HG03025 (cell line): ENCODE results near the gene PROM2.

Source experiments
- ATAC-seq: cut with Tn5 transposase; IDR thresholded peaks from one replicate; pipeline ENCODE4 v1.9.1; 2021; ENCODE audit warnings: mild to moderate bottlenecking, moderate library complexity; ENCODE audit not compliant: unreplicated experiment, low FRiP score

PROM2 gene

DNA sequence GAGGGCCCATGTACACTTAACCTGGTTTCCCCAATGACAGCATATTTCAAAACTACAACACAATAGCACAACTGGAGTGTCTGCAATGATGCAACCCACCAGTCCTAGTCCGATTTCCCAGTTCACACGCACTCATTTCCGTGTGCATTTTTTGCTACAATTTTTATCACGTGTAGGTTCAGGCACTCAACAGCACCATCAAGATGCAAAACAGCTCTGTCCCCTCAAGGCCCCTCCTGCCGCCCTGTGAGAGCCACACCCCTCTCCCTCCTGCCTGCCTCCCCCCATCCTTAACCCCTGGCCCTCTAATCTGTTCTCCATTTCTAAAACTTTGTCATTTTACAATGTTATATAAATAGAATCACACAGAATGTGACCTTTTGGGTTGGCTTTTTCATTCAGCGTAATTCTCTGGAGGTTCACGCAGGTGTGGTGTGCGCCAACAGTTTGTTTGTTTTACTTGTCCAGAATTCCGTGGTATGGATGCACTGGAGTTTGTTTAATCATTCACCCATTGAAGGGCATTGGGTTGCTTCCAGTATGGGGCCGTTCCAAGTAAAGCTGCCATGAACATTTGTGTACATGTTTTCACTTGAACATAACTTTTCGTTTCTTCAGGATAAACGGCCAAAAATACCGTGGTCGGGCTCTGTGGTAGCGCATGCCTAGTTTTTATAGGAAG lies 31.3 kb downstream of the PROM2 start:
- no peak for ATAC-seq

DNA sequence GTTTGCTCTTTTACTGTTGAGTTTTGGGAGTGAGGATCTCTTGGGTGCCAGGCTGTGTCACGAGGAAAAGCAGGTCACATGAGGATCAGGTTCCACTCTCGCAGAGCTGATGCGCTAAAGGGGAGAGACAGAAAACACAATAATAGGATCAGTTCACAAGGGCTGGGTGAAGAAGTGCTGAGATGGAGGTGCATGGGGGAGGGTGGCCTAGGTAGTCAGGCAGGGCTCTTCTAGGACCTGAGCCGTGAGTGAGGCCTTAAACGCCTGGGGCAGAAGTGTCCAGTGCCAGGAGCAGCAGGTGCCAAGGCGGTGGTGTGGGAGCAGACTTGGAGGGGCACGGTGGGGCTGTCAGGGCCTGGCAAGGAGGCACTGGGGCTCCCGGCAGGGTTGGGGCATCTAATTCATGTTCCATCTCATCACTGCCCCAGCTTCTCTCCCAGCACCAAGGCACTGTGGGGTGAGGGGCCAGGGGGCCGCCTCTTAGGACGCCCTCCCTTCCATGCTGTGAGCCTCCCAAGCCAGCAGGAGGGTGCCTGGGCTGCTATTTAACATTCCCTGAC lies 32.2 kb downstream of the PROM2 start:
- ATAC-seq = no peak

- no peak for ATAC-seq
Observed at GRCh38 chr2:95307036-95307435, 32.8 kb downstream of the PROM2 start.

- no peak for ATAC-seq
Observed at GRCh38 chr2:95307878-95308277, 33.6 kb downstream of the PROM2 start.

DNA sequence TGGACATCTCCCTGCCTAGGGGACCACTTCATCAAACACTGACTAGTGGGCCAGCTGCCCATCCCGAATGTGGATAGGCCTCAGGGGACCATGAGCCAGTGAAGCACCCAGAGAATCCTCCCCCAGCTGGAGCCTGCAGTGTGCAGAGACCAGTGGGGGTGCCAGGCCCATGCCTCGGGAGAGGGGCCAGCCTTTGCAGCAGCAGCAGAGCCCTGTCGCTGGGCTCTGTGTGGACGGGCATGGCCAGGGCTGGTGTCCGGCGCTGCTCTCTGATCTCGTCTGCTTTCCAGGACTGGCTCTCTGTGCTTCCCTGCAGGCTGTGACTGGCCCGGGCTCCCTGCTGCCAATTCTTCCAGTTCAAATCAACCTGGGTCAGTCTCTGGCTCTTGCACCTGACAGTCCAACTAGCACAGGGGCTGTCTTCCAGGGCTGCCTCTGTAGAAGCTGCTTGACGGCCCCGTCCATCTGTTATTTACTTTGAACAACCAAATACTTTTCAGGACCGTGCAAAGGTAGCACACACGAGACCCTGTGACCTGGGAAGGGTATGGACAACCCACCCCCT lies 34.3 kb downstream of the PROM2 start:
- no peak for ATAC-seq

DNA sequence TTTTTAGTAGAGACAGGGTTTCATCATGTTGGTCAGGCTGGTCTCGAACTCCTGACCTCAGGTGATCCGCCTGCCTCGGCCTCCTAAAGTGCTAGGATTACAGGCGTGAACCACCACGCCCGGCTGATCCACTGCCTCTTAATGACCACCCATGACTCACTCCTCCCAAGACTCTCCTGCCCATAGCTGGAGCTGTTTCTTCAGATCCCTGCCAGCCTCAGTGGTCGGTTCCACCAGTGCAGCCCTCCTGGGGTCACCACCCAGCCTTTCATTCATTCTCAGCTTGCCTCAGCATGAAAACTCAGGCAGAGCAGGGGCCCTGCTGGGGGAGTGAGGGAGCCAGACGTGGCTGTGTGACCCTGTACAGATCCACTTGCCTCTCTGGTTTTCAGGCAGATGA lies 35.4 kb downstream of the PROM2 start:
- no peak for ATAC-seq

DNA sequence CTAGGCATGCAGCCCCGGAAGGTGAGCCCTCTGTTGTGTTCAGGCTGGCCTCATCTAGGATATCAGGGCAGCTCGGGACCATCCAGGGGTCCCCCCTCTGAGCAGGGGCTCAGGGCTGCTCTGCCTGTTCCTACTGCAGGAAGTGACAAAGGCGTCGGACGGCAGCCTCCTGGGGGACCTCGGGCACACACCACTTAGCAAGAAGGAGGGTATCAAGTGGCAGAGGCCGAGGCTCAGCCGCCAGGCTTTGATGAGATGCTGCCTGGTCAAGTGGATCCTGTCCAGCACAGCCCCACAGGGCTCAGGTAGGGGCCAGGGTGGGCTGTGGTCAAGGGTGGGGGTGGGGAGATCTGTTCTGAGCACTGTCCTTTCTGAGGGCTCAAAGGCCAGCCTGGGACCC lies 36.0 kb downstream of the PROM2 start:
- ATAC-seq = no peak

DNA sequence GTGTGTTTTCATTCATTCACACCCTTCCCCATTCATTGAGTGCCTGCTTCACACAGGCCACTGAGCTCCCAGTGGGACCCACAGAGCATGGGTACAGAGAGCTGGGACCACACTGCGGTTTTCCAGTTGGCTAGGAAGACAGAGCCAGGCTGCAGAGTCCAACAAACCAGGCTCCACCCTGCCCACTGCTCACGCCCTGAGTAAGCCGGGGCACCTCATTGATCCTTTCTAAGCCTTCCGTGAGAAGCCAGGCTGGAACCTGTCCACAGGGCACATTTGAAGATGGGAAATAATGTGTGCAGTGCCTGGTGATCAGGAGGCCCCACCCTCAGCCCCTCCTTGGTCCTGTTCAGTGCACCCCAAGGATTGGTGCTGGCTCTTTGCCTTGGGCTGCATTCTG lies 36.4 kb downstream of the PROM2 start:
- no peak for ATAC-seq

- ATAC-seq = no peak
Observed at GRCh38 chr2:95311815-95312542, 37.7 kb downstream of the PROM2 start.

DNA sequence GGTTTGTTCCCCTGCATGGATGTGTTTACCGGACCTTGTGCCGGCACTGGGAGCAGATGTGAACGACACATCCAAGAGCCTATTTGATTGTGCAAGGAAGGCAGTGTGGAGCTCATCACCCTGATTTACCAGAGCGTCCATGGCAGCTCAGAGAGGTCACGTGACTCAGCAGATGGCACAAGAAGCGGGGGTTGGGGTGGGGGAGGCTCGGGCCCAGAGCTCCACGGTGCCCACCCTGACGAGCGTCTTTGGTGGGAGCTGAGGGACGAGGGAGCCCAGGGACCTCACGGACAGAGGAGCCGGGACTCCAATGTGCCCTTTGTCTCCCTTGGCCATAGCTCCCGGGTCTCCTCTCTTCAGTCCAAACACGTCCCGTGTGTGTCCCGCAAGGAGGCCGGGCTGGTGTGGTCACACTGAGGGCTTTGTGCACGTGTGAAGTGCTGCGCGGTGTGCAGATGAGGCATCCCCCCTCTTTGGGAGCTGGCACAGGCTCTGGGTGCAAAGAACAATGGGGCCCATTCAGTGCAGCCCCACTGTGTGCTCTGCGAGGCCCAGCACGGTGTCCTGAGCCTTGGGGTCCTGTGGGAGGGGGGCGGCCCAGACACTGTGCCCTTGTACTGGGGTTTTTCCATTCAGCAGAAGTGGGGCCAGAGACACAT lies 38.4 kb downstream of the PROM2 start:
- ATAC-seq = no peak

GRCh38 chr2:95313296-95314131 lies 39.3 kb downstream of the PROM2 start:
- no peak for ATAC-seq

DNA sequence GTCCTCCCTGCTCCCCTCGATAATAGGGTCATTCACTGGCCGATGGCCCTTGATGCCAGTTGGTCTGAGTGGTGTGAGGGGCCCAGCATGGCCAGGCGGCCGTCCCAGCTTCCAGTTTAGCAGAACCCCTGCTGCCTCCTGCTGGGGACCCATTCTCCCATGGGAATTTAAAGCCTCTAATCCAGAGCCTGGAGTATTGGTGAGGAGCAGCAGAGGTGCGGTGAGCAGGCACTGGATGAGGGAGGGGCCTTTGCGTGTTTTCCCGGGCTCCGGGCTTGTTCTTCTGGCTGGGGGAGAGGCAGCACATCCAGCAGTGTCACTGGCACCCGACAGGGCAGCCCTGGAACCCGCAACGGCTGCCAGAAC lies 40.3 kb downstream of the PROM2 start:
- no peak for ATAC-seq

- no peak for ATAC-seq
Observed at GRCh38 chr2:95314964-95315611, 40.8 kb downstream of the PROM2 start.

DNA sequence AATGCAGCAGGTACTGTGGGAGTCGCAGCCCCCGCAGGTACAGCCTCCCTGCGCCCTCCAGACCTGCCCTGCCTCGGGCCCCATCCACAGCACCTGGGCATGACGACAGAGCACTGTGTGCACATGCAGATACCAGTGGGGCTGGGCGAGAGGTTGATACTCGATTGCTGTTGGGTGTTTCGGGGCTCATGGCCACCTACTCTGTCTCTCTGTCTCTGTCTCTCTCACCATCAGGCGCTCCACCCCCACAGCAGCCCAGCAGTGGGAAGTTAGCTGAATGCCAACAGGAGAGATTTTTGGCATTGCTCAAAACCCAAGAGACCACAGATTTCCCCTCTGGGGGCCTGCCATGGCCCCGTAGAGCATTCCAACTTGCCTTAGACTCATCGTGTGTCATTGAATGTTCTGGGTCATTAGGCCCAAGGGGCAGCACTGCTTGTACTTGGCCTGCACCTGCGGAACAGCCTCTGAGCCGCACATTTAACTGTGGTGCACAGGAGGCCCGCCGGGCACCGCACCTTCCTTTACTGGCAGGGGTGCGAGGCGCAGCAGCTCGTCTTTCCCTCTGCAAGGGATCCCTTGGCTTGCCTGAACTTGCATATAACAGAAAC lies 41.7 kb downstream of the PROM2 start:
- ATAC-seq = no peak

GRCh38 chr2:95316466-95317122 lies 42.3 kb downstream of the PROM2 start:
- no peak for ATAC-seq

GRCh38 chr2:95317123-95317500 lies 42.9 kb downstream of the PROM2 start:
- no peak for ATAC-seq

DNA sequence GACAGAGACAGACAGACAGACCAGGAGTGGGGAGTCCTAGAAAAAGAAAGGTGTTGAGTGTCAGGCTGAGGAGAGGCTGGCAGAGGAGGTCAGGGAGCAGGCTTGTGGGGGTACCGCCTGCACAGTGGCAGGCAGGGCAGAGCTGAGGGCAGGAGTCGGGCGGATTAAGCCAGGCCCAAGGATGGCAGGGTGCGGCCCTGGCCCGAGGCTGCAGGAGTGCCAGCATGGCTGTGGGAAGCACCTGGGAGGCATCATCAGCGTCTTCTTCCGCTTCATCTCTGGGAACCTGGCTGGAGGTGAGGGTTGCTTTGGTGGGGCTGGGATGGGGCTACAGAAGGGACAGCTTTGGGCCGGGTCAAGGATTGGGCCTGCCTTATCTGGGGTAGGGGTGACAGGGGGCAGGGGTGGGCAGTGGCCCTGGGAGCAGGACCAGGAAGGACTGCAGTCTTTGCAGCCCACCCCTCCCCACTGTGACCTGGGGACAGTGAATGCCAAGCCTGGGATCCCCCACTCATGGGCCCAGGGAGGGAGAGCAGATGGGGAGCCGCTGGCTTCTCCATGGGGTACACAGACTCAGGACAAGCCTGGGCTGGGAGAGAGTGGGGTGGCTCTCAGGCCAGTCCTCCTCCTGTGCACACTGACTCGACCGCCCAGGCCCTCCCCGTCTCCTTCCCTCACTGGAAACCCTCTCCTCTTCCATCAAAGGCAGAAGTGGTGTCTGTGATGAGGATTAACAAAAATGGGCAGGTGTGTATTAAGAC lies 43.6 kb downstream of the PROM2 start:
- no peak for ATAC-seq
